H7 (cell line): ENCODE results near the gene PHACTR3. TPM values are rescaled to one million over a fixed set of nuclear protein-coding genes. Genes with fewer than 3 reads are reported as not detected.

Experiments used
- DNase-seq: peaks from one replicate; pipeline ENCODE4 v3.0.0; 2012
- H3K27me3 ChIP-seq: 2 replicates; pipeline ENCODE4 v1.6.0; 2011; ENCODE audit warnings: mild to moderate bottlenecking, low read length; ENCODE audit not compliant: control insufficient read depth, insufficient read depth
- H3K36me3 ChIP-seq: replicated peaks from 2 replicates; pipeline ENCODE4 v1.5.1; 2011; ENCODE audit warnings: low read length; ENCODE audit not compliant: control insufficient read depth, insufficient read depth
- H3K4me3 ChIP-seq: 2 replicates; pipeline ENCODE4 v1.5.1; 2011; ENCODE audit warnings: low read depth, mild to moderate bottlenecking, control low read depth, low read length, moderate library complexity; ENCODE audit not compliant: insufficient read depth
- total RNA-seq: library from RNA; depleted of rRNA; stranded (reverse); fragments of >200 nt; shearing (Covaris generic); gene quantifications from 2 replicates; pipeline ENCODE4 v1.2.3, GENCODE V29; 2014

The PHACTR3 gene
- total RNA-seq, 1 experiment from 2014 or later: 0.03 TPM

DNA sequence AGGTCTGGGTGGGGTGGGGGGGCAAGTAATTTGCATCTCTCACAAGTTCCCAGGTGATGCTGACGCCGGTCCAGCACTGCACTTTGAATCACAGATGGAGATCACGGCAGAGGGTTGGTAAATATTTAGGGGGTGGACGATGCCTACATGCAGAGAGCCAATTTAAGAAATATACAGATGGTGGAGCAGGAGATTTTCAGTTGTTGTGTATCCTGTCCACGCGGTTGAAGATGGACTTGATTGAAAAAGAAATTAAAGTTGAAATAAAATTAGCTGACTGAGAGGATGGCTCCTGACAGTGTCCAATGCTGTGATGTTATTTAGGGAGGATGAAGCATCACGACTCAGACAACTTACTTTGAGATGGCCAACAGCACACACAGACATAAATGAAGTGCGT is 74.6 kb downstream of the PHACTR3 start:
- H3K27me3 ChIP-seq: no peaks in the 10 kb centered on the region; the same call in 1 of the 2 replicates
- no peak overlapping the region for H3K4me3 ChIP-seq
- no peaks in the 10 kb centered on the region for H3K36me3 ChIP-seq
- no peak for DNase-seq

DNA sequence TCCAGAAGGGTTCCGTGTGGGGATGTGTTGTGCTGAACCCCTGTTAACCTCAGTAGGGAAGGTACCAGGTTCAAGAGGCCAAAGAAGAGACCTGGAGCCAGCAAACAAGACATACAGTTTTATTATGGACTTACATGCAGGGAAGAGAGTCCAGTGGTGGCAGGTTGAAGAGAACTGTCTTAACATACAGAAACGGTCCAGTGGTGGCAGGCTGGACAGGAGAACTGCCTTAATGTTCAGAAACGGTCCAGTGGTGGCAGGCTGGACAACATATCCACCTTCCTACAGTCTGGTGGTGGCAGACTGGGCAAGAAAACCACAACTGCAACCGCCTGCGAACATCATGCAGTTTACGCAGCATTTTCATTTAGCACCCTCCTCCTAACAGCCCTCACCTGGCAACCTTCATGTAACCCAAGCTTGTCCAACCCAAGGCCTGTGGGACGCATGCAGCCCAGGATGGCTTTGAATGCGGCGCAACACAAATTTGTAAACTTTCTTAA is 75.9 kb downstream of the PHACTR3 start:
- Histone ChIP-seq H3K4me3 (no peak overlapping the region), H3K27me3 (no peaks in the 10 kb centered on the region; the same call in 1 of the 2 replicates), H3K36me3 (no peaks in the 10 kb centered on the region)
- DNase-seq: no peak

DNA sequence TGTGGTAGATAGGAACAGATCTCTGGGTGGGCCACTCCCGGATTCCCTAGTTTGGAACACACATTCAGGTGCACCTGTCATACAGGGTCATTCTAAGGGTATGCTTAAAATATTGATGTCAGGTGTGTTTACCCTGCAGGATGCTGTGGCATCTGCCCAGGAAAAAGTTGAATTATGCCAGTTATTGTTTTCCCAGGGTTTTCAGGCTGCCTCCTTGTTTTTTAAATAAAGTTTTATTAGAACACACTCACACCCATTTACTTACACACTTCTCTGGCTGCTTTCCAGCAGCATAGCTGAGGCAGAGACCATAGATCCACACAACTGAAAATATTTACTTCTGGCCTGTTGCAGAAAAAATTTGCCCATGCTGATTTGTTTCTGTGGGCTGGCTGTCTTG is 76.5 kb downstream of the PHACTR3 start:
- no peak for DNase-seq
- no peaks in the 10 kb centered on the region; the same call in 1 of the 2 replicates for H3K27me3 ChIP-seq
- H3K36me3 ChIP-seq: no peaks in the 10 kb centered on the region
- no peak overlapping the region for H3K4me3 ChIP-seq

DNA sequence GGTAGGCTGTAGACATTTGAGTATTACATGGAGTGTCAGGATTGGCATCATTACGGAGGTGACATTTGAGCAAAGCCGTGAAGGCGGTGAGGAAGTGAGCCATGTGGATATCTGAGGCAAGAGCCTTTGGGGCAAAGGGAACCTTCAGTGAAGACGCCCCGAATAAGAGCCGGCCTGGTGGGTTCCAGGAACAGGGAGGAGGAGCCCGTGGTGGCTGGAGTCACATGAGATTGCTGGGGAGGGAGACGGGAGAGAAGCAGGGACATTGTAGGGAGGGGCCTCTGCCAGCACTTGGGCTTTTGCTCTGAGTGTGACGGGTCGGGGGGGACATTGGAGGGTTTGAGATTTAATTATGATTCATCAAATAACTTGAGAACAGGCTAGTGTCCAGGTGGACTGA is 78.3 kb downstream of the PHACTR3 start:
- DNase-seq: no peak
- H3K4me3 ChIP-seq: no peak overlapping the region
- no peaks in the 10 kb centered on the region; the same call in 1 of the 2 replicates for H3K27me3 ChIP-seq
- no peaks in the 10 kb centered on the region for H3K36me3 ChIP-seq

DNA sequence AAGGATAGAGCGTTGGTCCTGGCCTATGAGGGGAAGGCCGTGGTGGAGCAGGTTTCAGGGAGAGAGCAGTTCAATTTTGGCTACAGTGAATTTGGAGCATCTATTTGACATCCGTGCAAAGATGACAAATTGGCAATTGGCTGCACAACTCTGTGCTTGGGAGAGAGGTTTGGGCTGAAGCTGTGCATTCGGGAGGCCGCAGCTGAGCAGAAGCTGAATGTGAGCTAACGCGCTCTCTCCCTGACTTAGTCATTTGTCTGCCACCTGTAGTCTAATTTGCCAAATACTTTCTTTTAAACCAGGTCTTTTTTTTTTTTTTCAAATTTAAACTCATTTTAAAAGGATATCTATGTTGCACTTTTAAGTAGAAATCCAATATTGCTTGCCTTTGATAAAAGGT is 78.8 kb downstream of the PHACTR3 start:
- no peaks in the 10 kb centered on the region; the same call in 1 of the 2 replicates for H3K27me3 ChIP-seq
- no peak for DNase-seq
- no peaks in the 10 kb centered on the region for H3K36me3 ChIP-seq
- no peak overlapping the region for H3K4me3 ChIP-seq

DNA sequence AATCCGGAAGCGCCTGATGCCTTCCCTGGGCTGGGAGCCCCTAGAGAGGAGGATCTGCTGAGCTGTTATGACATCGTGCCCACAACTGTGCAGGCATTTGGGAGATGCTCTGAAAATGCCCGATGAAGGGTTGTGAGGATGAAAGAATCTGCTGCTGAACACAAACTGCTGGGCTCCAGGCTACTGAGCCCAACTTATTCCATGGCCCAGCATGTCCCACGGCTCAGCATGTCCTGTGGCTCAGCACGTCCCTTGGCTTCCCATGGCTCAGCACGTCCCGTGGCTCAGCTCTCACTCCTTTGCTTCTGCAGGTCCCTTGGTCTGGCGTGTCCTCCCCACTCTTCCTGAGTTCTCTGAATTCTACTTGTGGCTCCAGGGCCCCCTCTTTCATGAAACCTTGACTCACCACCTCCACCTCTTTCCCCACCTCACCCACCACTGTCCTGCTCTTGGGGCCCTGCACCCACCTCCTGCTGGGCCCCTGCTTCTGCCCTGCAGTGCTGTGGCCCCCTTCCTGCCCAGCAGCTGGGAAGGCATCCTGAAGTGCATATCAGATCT is 80.4 kb downstream of the PHACTR3 start:
- Histone ChIP-seq H3K4me3 (no peak overlapping the region), H3K27me3 (no peaks in the 10 kb centered on the region; the same call in 1 of the 2 replicates), H3K36me3 (no peaks in the 10 kb centered on the region)
- no peak for DNase-seq

DNA sequence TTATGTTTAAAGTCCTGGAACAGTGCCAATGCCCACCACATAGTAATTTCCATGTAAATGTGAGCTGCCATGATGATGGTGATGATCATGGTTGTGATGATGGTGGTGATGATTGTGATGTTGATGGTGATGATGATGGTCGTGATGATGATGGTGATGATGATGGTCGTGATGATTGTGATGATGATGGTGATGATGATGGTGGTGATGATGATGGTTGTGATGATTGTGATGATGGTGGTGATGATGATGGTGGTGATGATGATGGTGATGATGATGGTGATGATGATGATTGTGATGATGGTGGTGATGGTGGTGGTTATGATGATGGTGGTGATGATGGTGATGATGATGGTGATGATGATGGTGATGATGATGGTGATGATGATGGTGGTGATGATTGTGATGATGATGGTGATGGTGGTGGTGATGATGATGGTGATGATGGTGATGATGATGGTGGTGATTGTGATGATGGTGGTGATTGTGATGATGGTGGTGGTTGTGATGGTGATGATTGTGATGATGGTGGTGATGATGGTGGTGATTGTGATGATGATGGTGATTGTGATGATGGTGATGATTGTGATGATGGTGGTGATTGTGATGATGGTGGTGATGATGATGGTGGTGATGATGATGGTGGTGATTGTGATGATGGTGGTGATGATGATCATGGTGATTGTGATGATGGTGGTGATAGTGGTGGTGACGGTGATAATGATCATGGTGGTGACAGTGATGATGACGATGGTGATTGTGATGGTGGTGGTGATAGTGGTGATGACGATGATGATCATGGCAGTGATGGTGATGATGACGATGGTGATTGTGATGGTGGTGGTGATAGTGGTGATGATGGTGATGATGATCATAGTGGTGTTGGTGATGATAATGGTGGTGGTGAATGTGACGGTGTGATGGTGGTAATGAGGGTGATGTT is 82.3 kb downstream of the PHACTR3 start:
- H3K27me3 ChIP-seq: no peaks in the 10 kb centered on the region; the same call in 1 of the 2 replicates
- DNase-seq: no peak
- H3K36me3 ChIP-seq: no peaks in the 10 kb centered on the region
- H3K4me3 ChIP-seq: no peak overlapping the region

DNA sequence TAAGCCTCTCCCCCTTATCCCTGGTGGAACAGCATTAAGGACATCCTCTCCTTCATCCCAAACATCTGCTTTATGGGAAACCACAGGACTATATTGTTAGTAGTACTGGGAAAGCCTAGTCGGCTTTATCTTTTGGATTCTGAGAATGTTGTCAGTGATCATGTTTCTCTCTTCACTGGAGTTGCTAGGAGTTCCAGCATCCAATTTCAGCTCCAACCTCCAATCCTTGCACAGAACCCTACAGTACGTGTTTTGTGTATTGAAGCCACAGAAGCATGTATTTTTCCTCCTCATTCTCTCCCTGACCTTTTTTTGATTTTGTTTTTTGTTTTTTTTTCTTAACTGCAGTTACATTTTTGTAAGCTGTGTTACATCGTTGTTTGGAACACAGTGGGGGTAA is 84.0 kb downstream of the PHACTR3 start:
- Histone ChIP-seq H3K4me3 (no peak overlapping the region), H3K27me3 (no peaks in the 10 kb centered on the region; the same call in 1 of the 2 replicates), H3K36me3 (no peaks in the 10 kb centered on the region)
- no peak for DNase-seq

DNA sequence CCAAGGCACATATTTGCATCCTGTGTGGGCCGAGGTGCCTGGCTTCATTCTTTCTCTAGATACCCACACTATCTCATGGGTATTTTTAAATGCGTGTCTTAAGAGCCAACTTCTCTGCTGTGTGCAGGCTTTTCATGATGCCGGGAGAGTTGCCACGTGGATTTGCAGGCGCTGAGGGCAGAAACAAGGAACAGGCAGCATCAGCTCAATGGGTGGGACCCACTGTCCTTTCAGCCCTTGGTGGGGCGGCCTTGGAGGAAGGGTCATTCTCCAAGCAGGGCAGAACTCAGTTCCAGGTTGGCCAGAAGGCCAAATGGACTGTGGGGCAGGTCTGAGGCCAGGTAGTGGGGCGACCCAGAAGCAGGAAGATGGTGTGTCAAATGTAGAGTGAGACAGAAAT is 84.7 kb downstream of the PHACTR3 start:
- H3K36me3 ChIP-seq: no peaks in the 10 kb centered on the region
- DNase-seq: no peak

DNA sequence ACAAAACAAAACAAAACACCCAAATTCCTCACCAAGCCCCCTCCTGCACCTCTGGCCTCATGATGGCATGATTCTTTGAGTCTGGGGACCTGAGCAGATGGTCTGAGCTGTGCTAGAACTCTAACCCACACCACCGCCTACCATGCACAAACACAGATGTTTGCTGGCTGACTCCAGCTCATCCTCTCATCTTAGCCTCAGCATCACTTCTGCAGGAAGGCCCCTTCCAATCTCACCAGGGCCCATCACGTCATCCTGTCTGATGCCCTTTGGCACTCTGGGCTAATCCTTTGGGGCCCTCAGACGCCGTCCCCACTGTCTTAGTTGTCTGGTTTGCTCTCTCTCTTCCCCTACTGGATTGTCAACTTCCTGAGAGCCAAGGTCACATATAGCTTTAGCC is 85.8 kb downstream of the PHACTR3 start:
- H3K27me3 ChIP-seq: no peaks in the 10 kb centered on the region; the same call in 1 of the 2 replicates
- no peak overlapping the region for H3K4me3 ChIP-seq
- DNase-seq: no peak
- H3K36me3 ChIP-seq: no peaks in the 10 kb centered on the region

More for the DNA sequence above, 84.7 kb downstream of the PHACTR3 start:
- Histone ChIP-seq H3K4me3 (no peak overlapping the region), H3K27me3 (no peaks in the 10 kb centered on the region; the same call in 1 of the 2 replicates)

DNA sequence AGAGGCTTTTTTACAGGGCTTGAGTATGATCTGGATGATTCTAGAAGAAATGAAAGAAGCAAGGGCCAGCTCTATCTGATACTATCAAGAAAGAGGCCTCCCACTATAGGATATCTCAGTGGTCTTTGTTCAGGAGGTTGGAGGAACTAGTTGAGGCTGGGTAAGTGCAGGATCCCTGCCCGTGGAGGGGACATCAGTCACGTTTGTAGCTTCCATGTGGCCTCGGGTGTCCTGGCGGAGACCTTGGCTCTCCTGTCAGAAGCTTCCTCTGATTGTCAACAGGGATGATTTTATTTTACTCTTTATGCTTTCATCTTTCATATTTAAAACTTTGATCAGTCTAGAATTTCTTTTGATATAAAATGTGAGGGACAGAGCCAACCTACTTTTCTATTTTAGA is 86.6 kb downstream of the PHACTR3 start:
- no peak overlapping the region for H3K4me3 ChIP-seq
- DNase-seq: no peak
- no peaks in the 10 kb centered on the region for H3K36me3 ChIP-seq
- no peaks in the 10 kb centered on the region; the same call in 1 of the 2 replicates for H3K27me3 ChIP-seq

DNA sequence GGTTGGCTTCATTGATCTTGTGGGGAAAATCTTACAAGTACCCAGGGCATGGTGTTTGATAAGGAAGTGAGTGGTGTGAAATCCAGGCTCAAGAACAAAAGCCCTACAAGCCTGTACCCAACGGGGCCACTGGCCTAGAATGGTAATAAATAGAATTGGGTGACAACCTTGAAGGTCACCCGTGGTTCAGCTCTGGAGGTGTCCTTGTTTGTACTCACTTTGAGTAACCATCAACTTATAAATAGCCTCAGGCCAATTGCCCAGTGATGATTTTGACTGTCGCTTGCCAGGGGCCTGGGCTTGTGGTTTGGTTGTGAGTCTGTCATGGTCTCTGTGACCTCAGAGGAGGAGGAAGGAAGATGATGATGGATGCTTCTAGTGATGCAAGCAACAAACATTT is 87.8 kb downstream of the PHACTR3 start:
- Histone ChIP-seq H3K4me3 (no peak overlapping the region), H3K27me3 (no peaks in the 10 kb centered on the region; the same call in 1 of the 2 replicates), H3K36me3 (no peaks in the 10 kb centered on the region)
- no peak for DNase-seq

DNA sequence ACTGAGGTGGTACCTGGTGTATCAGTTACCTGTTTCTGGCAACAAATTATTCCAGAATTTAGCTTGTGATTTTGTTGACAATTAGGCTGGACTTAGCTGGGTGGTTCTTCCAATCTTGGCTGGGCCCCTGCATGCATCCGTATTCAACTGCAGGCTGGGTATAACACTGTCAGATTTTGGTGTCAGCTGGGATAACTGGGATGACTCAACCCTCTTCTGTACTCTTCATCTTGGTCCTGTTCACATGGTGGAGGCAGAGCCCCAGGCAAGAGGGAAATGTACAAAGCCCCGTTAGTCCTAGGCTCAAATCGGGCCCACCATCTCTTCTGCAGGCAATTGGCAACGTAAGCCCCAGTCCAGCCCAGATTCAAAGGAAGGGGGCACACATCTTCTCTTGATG is 89.2 kb downstream of the PHACTR3 start:
- Histone ChIP-seq H3K36me3 (no peaks in the 10 kb centered on the region), H3K27me3 (no peaks in the 10 kb centered on the region), H3K4me3 (no peak overlapping the region)
- no peak for DNase-seq

DNA sequence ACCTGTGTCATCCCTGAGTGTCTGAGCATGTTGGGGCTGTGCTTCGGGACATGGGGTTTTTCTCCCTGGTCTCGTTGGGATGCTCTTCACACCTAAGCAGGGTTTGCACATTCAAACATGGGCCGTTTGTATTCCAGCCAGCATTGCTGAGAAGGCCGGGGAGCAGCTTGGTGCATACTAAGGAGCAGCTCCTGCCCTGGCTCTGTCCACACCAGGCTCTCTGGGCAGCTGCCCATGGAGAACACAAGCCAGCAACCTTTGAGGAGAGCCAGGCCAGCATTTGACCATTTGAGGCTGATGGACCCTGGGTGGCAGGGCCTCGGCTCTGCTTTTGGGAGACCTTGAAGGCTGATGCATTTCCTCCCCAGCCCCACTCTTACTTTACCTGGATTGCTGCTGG is 92.1 kb downstream of the PHACTR3 start:
- Histone ChIP-seq H3K36me3 (no peaks in the 10 kb centered on the region), H3K4me3 (no peak overlapping the region), H3K27me3 (no peaks in the 10 kb centered on the region)
- no peak for DNase-seq

DNA sequence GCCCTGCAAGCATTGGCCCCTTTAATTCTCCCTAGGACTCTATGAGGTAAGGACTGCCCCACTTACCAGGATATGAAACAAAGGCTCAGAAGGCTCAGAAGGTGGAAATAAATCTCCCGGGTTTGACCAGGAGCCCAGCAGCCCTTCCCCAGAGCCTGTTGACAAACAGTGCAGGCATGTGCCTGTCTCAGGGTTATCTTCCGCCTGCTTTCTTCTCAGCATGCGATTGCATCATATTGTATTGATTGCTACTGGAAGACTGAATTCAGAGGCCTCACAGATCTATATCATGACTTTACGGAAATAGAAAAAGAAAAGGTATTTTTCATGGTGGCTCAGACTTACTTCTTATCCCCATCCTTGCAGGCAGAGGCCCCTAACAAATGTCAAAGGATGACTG is 92.7 kb downstream of the PHACTR3 start:
- H3K4me3 ChIP-seq: no peak overlapping the region
- H3K36me3 ChIP-seq: no peaks in the 10 kb centered on the region
- no peak for DNase-seq
- H3K27me3 ChIP-seq: no peaks in the 10 kb centered on the region
